Skeletal muscle satellite cell (primary cell): ENCODE results near the gene TGFBR2.

Source experiments
- H3K27me3 ChIP-seq: 2 replicates; pipeline ENCODE4 v1.7.0; 2013; ENCODE audit warnings: low read length; ENCODE audit not compliant: control insufficient read depth, insufficient read depth
- H3K36me3 ChIP-seq: 2 replicates; pipeline ENCODE4 v1.7.0; 2013; ENCODE audit warnings: mild to moderate bottlenecking, control low read depth, low read length; ENCODE audit not compliant: insufficient read depth
- H3K4me1 ChIP-seq: 2 replicates; pipeline ENCODE4 v1.7.0; 2013; ENCODE audit warnings: low read length; ENCODE audit not compliant: control insufficient read depth, insufficient read depth
- H3K4me2 ChIP-seq: 2 replicates; pipeline ENCODE4 v1.7.0; 2013; ENCODE audit warnings: mild to moderate bottlenecking, low read length
- H3K4me3 ChIP-seq: 2 replicates; pipeline ENCODE4 v1.7.0; 2013; ENCODE audit warnings: low read length
- H3K9ac ChIP-seq: 2 replicates; pipeline ENCODE4 v1.7.0; 2013; ENCODE audit warnings: mild to moderate bottlenecking, low read depth, low read length, moderate library complexity
- H3K9me3 ChIP-seq: replicated peaks from 2 replicates; pipeline ENCODE4 v1.7.0; 2013; ENCODE audit warnings: mild to moderate bottlenecking, control low read depth, low read length

Gene TGFBR2

GRCh38 chr3:30585654-30586053, 20.7 kb upstream of the TGFBR2 start:
- Histone ChIP-seq H3K36me3 (no peaks in the 10 kb centered on the region), H3K27me3 (no peaks in the 10 kb centered on the region), H3K9me3 (no peaks in the 10 kb centered on the region), H3K4me1 (peaks cover 4% of the 10 kb centered on the region), H3K9ac (no peak overlapping the region), H3K4me3 (no peak overlapping the region), H3K4me2 (no peak overlapping the region)

GRCh38 chr3:30586096-30586805, 20.1 kb upstream of the TGFBR2 start:
- H3K27me3 ChIP-seq = no peaks in the 10 kb centered on the region
- no peak overlapping the region for H3K4me2 ChIP-seq
- no peak overlapping the region for H3K4me3 ChIP-seq
- H3K9me3 ChIP-seq = no peaks in the 10 kb centered on the region
- H3K9ac ChIP-seq = no peak overlapping the region
- no peaks in the 10 kb centered on the region for H3K36me3 ChIP-seq
- H3K4me1 ChIP-seq = peaks cover 4% of the 10 kb centered on the region

GRCh38 chr3:30586806-30587486, 19.5 kb upstream of the TGFBR2 start:
- peaks cover 4% of the 10 kb centered on the region for H3K4me1 ChIP-seq
- no peaks in the 10 kb centered on the region for H3K27me3 ChIP-seq
- no peaks in the 10 kb centered on the region for H3K36me3 ChIP-seq
- no peak overlapping the region for H3K4me3 ChIP-seq
- H3K9ac ChIP-seq = no peak overlapping the region
- H3K4me2 ChIP-seq = no peak overlapping the region
- H3K9me3 ChIP-seq = no peaks in the 10 kb centered on the region

GRCh38 chr3:30587904-30588303, 18.5 kb upstream of the TGFBR2 start:
- Histone ChIP-seq H3K4me3 (no peak overlapping the region), H3K27me3 (no peaks in the 10 kb centered on the region), H3K36me3 (no peaks in the 10 kb centered on the region), H3K9ac (no peak overlapping the region), H3K4me1 (peaks cover 4% of the 10 kb centered on the region), H3K4me2 (no peak overlapping the region), H3K9me3 (no peaks in the 10 kb centered on the region)

GRCh38 chr3:30596152-30596551, 10.2 kb upstream of the TGFBR2 start:
- Histone ChIP-seq H3K4me2 (no peak overlapping the region), H3K4me3 (no peak overlapping the region), H3K36me3 (no peaks in the 10 kb centered on the region), H3K9me3 (no peaks in the 10 kb centered on the region), H3K4me1 (peaks cover 15% of the 10 kb centered on the region), H3K27me3 (no peaks in the 10 kb centered on the region), H3K9ac (no peak overlapping the region)

GRCh38 chr3:30597131-30597768, 9.2 kb upstream of the TGFBR2 start:
- H3K36me3 ChIP-seq = no peaks in the 10 kb centered on the region
- H3K4me2 ChIP-seq = peak overlapping the region; percentile 25
- no peaks in the 10 kb centered on the region for H3K9me3 ChIP-seq
- H3K4me1 ChIP-seq = peaks cover 15% of the 10 kb centered on the region
- H3K9ac ChIP-seq = peak overlapping the region; percentile 15
- no peak overlapping the region for H3K4me3 ChIP-seq
- H3K27me3 ChIP-seq = no peaks in the 10 kb centered on the region

GRCh38 chr3:30597769-30598134, 8.6 kb upstream of the TGFBR2 start:
- no peak overlapping the region for H3K9ac ChIP-seq

GRCh38 chr3:30598668-30599545, 7.5 kb upstream of the TGFBR2 start:
- H3K36me3 ChIP-seq = no peaks in the 10 kb centered on the region
- no peaks in the 10 kb centered on the region for H3K9me3 ChIP-seq
- no peak overlapping the region for H3K4me3 ChIP-seq
- peaks cover 15% of the 10 kb centered on the region for H3K4me1 ChIP-seq
- H3K4me2 ChIP-seq = no peak overlapping the region
- no peaks in the 10 kb centered on the region for H3K27me3 ChIP-seq
- no peak overlapping the region for H3K9ac ChIP-seq

More at GRCh38 chr3:30597769-30598134, 8.6 kb upstream of the TGFBR2 start:
- no peak overlapping the region for H3K4me3 ChIP-seq
- H3K9me3 ChIP-seq = no peaks in the 10 kb centered on the region
- no peaks in the 10 kb centered on the region for H3K27me3 ChIP-seq
- no peaks in the 10 kb centered on the region for H3K36me3 ChIP-seq
- H3K4me1 ChIP-seq = peaks cover 15% of the 10 kb centered on the region
- H3K4me2 ChIP-seq = peak overlapping the region; percentile 25

- Histone ChIP-seq H3K9me3 (no peaks in the 10 kb centered on the region), H3K4me3 (no peak overlapping the region), H3K27me3 (no peaks in the 10 kb centered on the region), H3K36me3 (no peaks in the 10 kb centered on the region), H3K4me2 (no peak overlapping the region), H3K9ac (no peak overlapping the region), H3K4me1 (peaks cover 17% of the 10 kb centered on the region)
Observed at GRCh38 chr3:30600572-30600971, 5.8 kb upstream of the TGFBR2 start.

- Histone ChIP-seq H3K4me1 (peaks cover 8% of the 10 kb centered on the region), H3K9me3 (no peaks in the 10 kb centered on the region), H3K9ac (no peak overlapping the region), H3K4me3 (no peak overlapping the region), H3K27me3 (no peaks in the 10 kb centered on the region), H3K36me3 (no peaks in the 10 kb centered on the region), H3K4me2 (no peak overlapping the region)
Observed at GRCh38 chr3:30602946-30603345, 3.5 kb upstream of the TGFBR2 start.

- H3K4me1 ChIP-seq = peaks cover 7% of the 10 kb centered on the region
- H3K27me3 ChIP-seq = no peaks in the 10 kb centered on the region
- H3K9me3 ChIP-seq = no peaks in the 10 kb centered on the region
- H3K4me2 ChIP-seq = no peak overlapping the region
- H3K36me3 ChIP-seq = no peaks in the 10 kb centered on the region
- H3K9ac ChIP-seq = no peak overlapping the region
- no peak overlapping the region for H3K4me3 ChIP-seq
Observed at GRCh38 chr3:30604093-30604492, 2.3 kb upstream of the TGFBR2 start.
